OCI-LY3 (cell line): ENCODE results near the gene MMP17.

ENCODE experiments used
- EZH2phosphoT487 ChIP-seq: fragments of 200-600 bp; shearing (Covaris generic); IDR thresholded peaks from 2 replicates; pipeline ENCODE4 v1.6.1; 2018; ENCODE audit warnings: antibody characterized with exemption, mixed run types, low read depth
- TF ChIP-seq, protein P1 (sequence below): fragments of 200-600, 300-600 bp; sonication (generic); IDR thresholded peaks from 2 replicates; pipeline ENCODE4 v1.5.1; 2014; ENCODE audit warnings: antibody characterized with exemption, low read length, low read depth

DNA sequence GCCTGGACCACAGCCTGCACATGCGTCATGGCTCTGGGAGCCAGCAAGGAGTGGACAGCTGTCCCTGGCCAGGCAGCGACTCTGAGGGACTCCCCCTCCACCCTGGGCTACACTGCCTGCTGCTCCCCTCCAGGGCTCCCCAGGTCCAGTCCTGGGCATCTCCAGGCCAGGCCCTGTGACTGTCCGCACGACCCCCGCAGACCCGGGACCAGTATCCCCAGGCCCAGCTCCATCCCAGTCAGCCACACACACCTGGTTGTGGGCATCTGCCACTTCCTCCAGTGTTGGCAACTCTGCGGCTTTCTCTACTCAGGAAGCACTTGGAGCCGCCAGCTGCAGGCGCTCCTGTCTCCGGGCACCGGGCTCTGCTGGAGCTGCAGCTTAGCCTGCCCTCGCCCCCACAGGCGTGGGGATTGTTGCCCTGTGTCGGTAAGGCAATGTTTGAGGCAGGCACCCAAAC, 68.6 kb downstream of the MMP17 start:
- TF ChIP-seq, protein P1, sequence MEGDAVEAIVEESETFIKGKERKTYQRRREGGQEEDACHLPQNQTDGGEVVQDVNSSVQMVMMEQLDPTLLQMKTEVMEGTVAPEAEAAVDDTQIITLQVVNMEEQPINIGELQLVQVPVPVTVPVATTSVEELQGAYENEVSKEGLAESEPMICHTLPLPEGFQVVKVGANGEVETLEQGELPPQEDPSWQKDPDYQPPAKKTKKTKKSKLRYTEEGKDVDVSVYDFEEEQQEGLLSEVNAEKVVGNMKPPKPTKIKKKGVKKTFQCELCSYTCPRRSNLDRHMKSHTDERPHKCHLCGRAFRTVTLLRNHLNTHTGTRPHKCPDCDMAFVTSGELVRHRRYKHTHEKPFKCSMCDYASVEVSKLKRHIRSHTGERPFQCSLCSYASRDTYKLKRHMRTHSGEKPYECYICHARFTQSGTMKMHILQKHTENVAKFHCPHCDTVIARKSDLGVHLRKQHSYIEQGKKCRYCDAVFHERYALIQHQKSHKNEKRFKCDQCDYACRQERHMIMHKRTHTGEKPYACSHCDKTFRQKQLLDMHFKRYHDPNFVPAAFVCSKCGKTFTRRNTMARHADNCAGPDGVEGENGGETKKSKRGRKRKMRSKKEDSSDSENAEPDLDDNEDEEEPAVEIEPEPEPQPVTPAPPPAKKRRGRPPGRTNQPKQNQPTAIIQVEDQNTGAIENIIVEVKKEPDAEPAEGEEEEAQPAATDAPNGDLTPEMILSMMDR: no peak
- no peak for TF ChIP-seq EZH2phosphoT487
